Osteocyte (in vitro differentiated cells): ENCODE results near the gene BBS12. TPM values are rescaled to one million over a fixed set of nuclear protein-coding genes. Genes with fewer than 3 reads are reported as not detected.
A peak's percentile ranks its signal among the peaks of the same experiment; 100 is the strongest.

Source experiments
- DNase-seq: peaks from one replicate; pipeline ENCODE4 v3.0.0; 2021; ENCODE audit warnings: mixed read lengths; ENCODE audit not compliant: unreplicated experiment; ENCODE audit errors: extremely low spot score
- H3K27ac Mint-ChIP-seq: one replicate; pipeline ENCODE4 v1.8.0; 2021; ENCODE audit warnings: mild to moderate bottlenecking, mixed read lengths; ENCODE audit not compliant: unreplicated experiment
- H3K27me3 Mint-ChIP-seq: one replicate; pipeline ENCODE4 v1.8.0; 2021; ENCODE audit warnings: mixed read lengths; ENCODE audit not compliant: unreplicated experiment
- H3K36me3 Mint-ChIP-seq: one replicate; pipeline ENCODE4 v1.8.0; 2021; ENCODE audit warnings: mixed read lengths; ENCODE audit not compliant: unreplicated experiment
- H3K4me1 Mint-ChIP-seq: one replicate; pipeline ENCODE4 v1.8.0; 2021; ENCODE audit warnings: mixed read lengths; ENCODE audit not compliant: unreplicated experiment
- H3K4me3 Mint-ChIP-seq: one replicate; pipeline ENCODE4 v1.8.0; 2021; ENCODE audit warnings: mild to moderate bottlenecking, moderate library complexity, mixed read lengths; ENCODE audit not compliant: unreplicated experiment
- H3K9me3 Mint-ChIP-seq: one replicate; pipeline ENCODE4 v1.8.0; 2021; ENCODE audit warnings: mixed read lengths; ENCODE audit not compliant: unreplicated experiment
- total RNA-seq: library from RNA; stranded (reverse); gene quantifications from 2 replicates; pipeline ENCODE4 v1.2.1, GENCODE V29; 2021
- TF ChIP-seq, protein P1 (sequence below): fragments of 200-600 bp; sonication (generic); IDR thresholded peaks from 2 replicates; pipeline ENCODE4 v1.5.0; 2021; ENCODE audit warnings: antibody characterized with exemption, mild to moderate bottlenecking, moderate library complexity

Gene BBS12
- total RNA-seq, 1 donor from 2014 or later, result 3.3 TPM

DNA sequence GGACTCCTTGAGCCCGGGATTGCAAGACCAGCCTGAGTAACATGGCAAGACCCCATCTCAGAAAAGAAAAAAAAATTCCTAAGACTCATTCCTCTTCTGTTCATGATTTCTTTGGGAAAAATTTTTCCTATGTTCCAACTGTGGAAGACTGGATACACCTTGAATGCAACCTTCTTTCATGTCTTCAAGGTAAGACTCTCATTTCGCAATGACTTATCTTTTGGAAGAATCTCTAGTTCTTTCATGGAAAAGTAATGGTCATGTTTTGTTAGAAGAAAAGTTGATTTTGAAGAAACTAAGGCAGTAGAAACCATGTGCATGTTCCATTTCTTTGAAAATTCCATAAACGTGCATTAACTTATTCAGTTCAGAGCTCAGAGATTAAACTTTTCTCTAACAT, 26.0 kb upstream of the BBS12 start:
- no peaks in the 10 kb centered on the region for H3K9me3 Mint-ChIP-seq
- no peaks in the 10 kb centered on the region for H3K27me3 Mint-ChIP-seq
- TF ChIP-seq, protein P1, sequence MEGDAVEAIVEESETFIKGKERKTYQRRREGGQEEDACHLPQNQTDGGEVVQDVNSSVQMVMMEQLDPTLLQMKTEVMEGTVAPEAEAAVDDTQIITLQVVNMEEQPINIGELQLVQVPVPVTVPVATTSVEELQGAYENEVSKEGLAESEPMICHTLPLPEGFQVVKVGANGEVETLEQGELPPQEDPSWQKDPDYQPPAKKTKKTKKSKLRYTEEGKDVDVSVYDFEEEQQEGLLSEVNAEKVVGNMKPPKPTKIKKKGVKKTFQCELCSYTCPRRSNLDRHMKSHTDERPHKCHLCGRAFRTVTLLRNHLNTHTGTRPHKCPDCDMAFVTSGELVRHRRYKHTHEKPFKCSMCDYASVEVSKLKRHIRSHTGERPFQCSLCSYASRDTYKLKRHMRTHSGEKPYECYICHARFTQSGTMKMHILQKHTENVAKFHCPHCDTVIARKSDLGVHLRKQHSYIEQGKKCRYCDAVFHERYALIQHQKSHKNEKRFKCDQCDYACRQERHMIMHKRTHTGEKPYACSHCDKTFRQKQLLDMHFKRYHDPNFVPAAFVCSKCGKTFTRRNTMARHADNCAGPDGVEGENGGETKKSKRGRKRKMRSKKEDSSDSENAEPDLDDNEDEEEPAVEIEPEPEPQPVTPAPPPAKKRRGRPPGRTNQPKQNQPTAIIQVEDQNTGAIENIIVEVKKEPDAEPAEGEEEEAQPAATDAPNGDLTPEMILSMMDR, result no peak
- no peak for DNase-seq
- H3K36me3 Mint-ChIP-seq, result no peaks in the 10 kb centered on the region
- H3K27ac Mint-ChIP-seq, result no peak overlapping the region
- no peak overlapping the region for H3K4me3 Mint-ChIP-seq
- H3K4me1 Mint-ChIP-seq, result peaks cover 11% of the 10 kb centered on the region

DNA sequence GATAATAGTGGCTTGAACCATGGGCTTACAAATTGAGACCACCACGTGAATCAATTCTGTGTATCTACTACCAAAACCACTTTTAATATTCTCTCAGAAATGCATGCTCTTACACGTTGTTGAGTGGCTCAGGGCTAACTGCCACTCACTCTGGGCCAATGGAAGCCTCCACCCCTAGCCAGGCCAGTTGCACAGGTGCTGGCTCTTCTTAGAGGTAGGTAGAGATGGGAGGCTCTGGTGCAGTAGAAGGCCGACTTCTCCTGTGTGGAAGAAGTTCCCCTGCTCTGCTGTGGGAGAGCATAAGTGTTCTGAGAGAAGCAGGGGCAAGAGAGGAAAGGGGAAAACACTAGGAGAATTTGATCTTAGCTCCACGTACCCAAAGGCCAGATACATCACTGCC, 25.0 kb upstream of the BBS12 start:
- no peak overlapping the region for H3K4me3 Mint-ChIP-seq
- TF ChIP-seq, protein P1, result no peak
- H3K27ac Mint-ChIP-seq, result no peak overlapping the region
- DNase-seq, result no peak
- no peaks in the 10 kb centered on the region for H3K27me3 Mint-ChIP-seq
- H3K36me3 Mint-ChIP-seq, result no peaks in the 10 kb centered on the region
- peaks cover 11% of the 10 kb centered on the region for H3K4me1 Mint-ChIP-seq
- H3K9me3 Mint-ChIP-seq, result no peaks in the 10 kb centered on the region

DNA sequence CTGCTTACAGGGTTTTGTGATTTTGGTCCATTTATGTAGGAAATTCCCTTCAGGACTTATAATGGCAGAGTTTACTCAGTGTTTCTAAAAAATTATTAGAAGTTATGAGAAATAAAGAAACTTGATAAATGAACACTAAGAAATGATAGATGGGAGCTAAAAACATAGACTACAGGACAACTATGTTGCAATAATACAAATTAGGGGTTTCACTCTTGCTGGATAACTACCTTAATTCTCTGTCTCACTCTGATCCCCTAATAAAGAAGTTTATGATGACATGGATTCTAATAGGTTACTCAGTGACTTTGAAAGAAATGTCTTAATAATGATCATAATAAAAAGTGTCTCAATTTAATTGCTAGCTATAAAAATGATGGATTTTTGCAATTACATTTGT, 23.3 kb upstream of the BBS12 start:
- DNase-seq, result no peak
- no peak overlapping the region for H3K4me3 Mint-ChIP-seq
- TF ChIP-seq, protein P1, result no peak
- H3K27ac Mint-ChIP-seq, result no peak overlapping the region
- peaks cover 11% of the 10 kb centered on the region for H3K4me1 Mint-ChIP-seq
- H3K36me3 Mint-ChIP-seq, result no peaks in the 10 kb centered on the region
- H3K9me3 Mint-ChIP-seq, result no peaks in the 10 kb centered on the region
- H3K27me3 Mint-ChIP-seq, result no peaks in the 10 kb centered on the region

DNA sequence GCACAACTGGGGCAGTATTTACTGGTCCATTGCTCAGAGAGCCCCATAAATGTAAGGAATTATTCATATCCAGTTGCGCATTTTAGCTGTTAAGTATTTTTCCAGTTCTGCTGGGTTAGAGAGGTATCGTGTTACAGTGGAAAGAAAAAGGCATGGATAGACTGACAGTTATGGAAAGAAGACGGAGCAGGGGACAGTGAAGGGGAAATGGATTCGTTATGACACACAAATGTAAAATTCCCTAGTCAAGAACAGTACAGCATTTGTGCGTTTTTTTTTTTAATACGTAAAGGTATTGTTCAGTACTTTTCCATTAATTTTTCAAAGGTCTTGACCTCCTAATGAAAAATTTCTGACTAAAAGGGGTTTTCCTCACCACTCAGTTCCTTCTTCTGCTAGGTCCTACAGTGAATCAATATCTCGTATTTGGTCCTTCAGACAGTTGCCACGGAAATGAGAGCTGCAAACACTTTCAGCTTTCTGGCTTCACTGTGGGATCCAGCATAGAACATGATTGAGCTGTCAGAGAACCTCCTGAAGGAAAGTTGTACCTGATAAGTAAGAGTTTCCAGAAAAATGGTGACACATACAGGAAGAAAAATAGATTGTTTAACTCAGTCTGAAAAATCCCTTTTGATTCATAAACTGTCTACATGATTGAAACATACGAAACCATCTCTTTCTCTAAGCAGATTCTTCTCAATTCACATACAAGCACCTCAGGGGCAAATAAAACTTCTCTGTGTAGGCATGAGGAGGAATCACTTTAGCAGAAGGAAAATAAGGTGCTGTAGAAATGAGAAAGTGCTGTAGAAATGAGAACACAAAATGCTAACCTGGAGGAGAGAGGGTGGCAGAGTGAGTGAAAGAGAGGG, 21.8 kb upstream of the BBS12 start:
- DNase-seq, result no peak
- Mint-ChIP-seq H3K27ac (peak overlapping the region; percentile 53), H3K36me3 (no peaks in the 10 kb centered on the region), H3K27me3 (no peaks in the 10 kb centered on the region), H3K9me3 (no peaks in the 10 kb centered on the region), H3K4me3 (peak overlapping the region; percentile 1), H3K4me1 (peaks cover 11% of the 10 kb centered on the region)
- TF ChIP-seq, protein P1, result no peak

DNA sequence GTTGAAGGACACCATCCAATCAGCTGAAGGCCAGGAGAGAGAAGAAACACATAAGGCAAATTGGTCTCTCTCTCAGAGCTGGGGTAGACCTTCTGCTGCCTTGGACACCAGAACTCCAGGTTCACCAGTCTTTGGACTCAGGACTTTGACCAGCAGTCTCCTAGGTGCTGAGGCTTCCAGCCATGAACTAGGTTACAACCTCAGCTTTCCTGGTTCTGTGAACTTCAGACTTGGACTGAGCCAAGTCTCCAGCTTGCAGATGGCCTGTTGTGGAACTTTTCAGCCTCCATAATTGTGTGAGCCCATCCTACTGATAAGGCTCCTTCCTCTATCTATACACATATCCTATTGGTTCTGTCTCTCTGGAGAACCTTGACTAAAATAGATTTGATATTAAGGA, 20.6 kb upstream of the BBS12 start:
- Mint-ChIP-seq H3K4me3 (no peak overlapping the region), H3K9me3 (no peaks in the 10 kb centered on the region), H3K4me1 (peaks cover 13% of the 10 kb centered on the region), H3K36me3 (no peaks in the 10 kb centered on the region), H3K27ac (no peak overlapping the region), H3K27me3 (no peaks in the 10 kb centered on the region)
- TF ChIP-seq, protein P1, result no peak
- no peak for DNase-seq
